Smooth muscle cell (in vitro differentiated cells): ENCODE data around the gene CAPZB. TPM values are rescaled to one million over a fixed set of nuclear protein-coding genes. Genes with fewer than 3 reads are reported as not detected.

Experiments
- DNase-seq: peaks from one replicate; lab custom pipeline; 2025; ENCODE audit not compliant: unreplicated experiment; lab: John Stamatoyannopoulos, UW
- H2AFZ ChIP-seq: fragments of 200-600 bp; sonication (generic); 2 replicates; pipeline ENCODE4 v1.6.0; 2016; ENCODE audit warnings: antibody characterized with exemption, low read depth, mild to moderate bottlenecking
- H3F3A ChIP-seq: fragments of 200-600 bp; sonication (generic); 2 replicates; pipeline ENCODE4 v1.6.0; 2017; ENCODE audit warnings: antibody characterized with exemption, low read depth
- H3K27ac ChIP-seq: fragments of 200-600 bp; sonication (generic); 2 replicates; pipeline ENCODE4 v1.5.1; 2016; ENCODE audit warnings: low read depth, mild to moderate bottlenecking
- H3K27me3 ChIP-seq: fragments of 200-600 bp; sonication (generic); 2 replicates; pipeline ENCODE4 v1.6.1; 2016; ENCODE audit warnings: low read depth, mild to moderate bottlenecking
- H3K36me3 ChIP-seq: fragments of 200-600 bp; sonication (generic); 2 replicates; pipeline ENCODE4 v1.5.1; 2016; ENCODE audit warnings: low read depth
- H3K4me1 ChIP-seq: fragments of 200-600 bp; sonication (generic); 2 replicates; pipeline ENCODE4 v1.5.1; 2016; ENCODE audit warnings: low read depth
- H3K4me2 ChIP-seq: fragments of 200-600 bp; sonication (generic); 2 replicates; pipeline ENCODE4 v1.6.0; 2016; ENCODE audit warnings: mild to moderate bottlenecking
- H3K4me3 ChIP-seq: fragments of 200-600 bp; sonication (generic); 2 replicates; pipeline ENCODE4 v1.5.1; 2016; ENCODE audit warnings: mild to moderate bottlenecking
- H3K79me2 ChIP-seq: fragments of 200-600 bp; sonication (generic); 2 replicates; pipeline ENCODE4 v1.6.0; 2016; ENCODE audit warnings: low read depth, mild to moderate bottlenecking
- H3K9ac ChIP-seq: fragments of 200-600 bp; sonication (generic); 2 replicates; pipeline ENCODE4 v1.6.0; 2016; ENCODE audit warnings: low read depth
- H3K9me3 ChIP-seq: fragments of 200-600 bp; sonication (generic); replicated peaks from 2 replicates; pipeline ENCODE4 v1.5.1; 2016; ENCODE audit warnings: low read depth
- H4K20me1 ChIP-seq: fragments of 200-600 bp; sonication (generic); 2 replicates; pipeline ENCODE4 v1.6.0; 2016; ENCODE audit warnings: low read depth
- CTCF ChIP-seq: fragments of 200-600 bp; sonication (generic); IDR thresholded peaks from 2 replicates; pipeline ENCODE4 v1.5.1; 2017; ENCODE audit warnings: borderline replicate concordance, mild to moderate bottlenecking, antibody characterized with exemption; ENCODE audit not compliant: insufficient read depth, poor library complexity, severe bottlenecking
- WGBS: methylation state at CpG from one replicate; pipeline ENCODE4 v1.1.7; 2016; ENCODE audit warnings: low lambda C conversion rate; 5-methylcytosine and 5-hydroxymethylcytosine counted together
- polyA plus RNA-seq: library from polyadenylated mRNA; unstranded; fragments of >200 nt; fragmentation: Nextera tagmentation; extraction: Ambion mirVana; gene quantifications from 2 replicates; pipeline ENCODE4 v1.2.1, GENCODE V29; 2016
- total RNA-seq: library from RNA; depleted of rRNA; stranded (reverse); fragments of >200 nt; gene quantifications from 2 replicates; pipeline ENCODE4 v1.2.3, GENCODE V29; 2014

CAPZB gene
- total and polyA plus RNA-seq, 2 experiments from 2014 or later = 205 to 405 TPM

- Histone ChIP-seq H3K79me2 (no peaks in the 10 kb centered on the region), H3K4me1 (no peaks in the 10 kb centered on the region), H3K4me2 (no peak overlapping the region), H3F3A (peaks cover 2% of the 10 kb centered on the region), H3K9ac (no peak overlapping the region), H3K27ac (no peak overlapping the region), H3K4me3 (no peak overlapping the region), H3K9me3 (no peaks in the 10 kb centered on the region), H2AFZ (no peak overlapping the region), H3K27me3 (no peaks in the 10 kb centered on the region), H3K36me3 (no peaks in the 10 kb centered on the region), H4K20me1 (no peaks in the 10 kb centered on the region)
- WGBS = 96% methylated on average over 13 of the region's 13 CpGs
- no peak for DNase-seq
- no peak for TF ChIP-seq CTCF
These were observed 156.2 kb downstream of the CAPZB start for GRCh38 chr1:19329188-19329587.

DNA sequence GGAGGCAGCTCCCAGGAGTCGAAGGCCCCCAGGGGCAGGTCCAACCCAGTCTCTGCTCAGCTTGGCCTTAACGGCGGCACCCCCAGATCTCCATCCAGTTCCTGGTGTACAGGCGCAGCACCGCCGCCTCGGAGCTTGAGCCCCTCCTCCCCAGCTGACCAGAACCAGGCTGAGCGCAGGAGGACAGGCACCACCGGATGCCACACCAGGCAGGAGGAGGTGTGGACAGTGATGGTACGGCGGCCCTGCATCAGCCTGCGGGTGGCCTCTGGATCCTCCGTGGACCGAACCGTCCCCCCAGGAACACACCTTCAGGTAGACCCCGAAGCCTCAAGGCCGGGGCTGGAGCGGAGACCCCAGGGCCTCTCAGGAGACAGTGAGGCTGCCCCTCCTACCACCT lies 156.9 kb downstream of the CAPZB start:
- no peak overlapping the region for H3K4me2 ChIP-seq
- no peak for DNase-seq
- no peaks in the 10 kb centered on the region for H3K9me3 ChIP-seq
- 98% methylated on average over 16 of the region's 18 CpGs for WGBS
- no peak for TF ChIP-seq CTCF
- H3K4me3 ChIP-seq = no peak overlapping the region
- no peaks in the 10 kb centered on the region for H3K36me3 ChIP-seq
- H3K9ac ChIP-seq = no peak overlapping the region
- H2AFZ ChIP-seq = no peak overlapping the region
- H4K20me1 ChIP-seq = no peaks in the 10 kb centered on the region
- no peaks in the 10 kb centered on the region for H3K79me2 ChIP-seq
- H3F3A ChIP-seq = no peaks in the 10 kb centered on the region
- no peaks in the 10 kb centered on the region for H3K27me3 ChIP-seq
- H3K27ac ChIP-seq = no peak overlapping the region
- no peaks in the 10 kb centered on the region for H3K4me1 ChIP-seq

DNA sequence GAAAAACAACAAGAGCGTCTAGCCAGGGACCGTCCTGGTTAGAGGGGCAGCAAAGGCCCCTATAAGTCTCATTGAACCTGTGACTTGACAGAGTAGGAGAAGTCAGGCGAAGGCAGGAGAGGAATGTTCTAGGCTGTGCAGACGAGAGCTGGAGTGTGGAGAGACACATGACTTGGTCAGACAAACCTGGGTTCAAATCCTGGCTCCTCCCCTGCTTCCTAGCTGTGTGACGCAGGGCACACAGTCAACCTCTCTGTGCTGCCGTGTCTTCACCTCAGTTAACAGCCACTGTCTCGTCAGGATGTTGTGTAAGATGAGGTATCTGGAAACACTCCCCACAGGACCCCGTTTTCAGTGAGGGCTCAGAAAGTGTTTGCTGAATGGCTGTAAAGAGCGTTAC lies 157.6 kb downstream of the CAPZB start:
- no peak overlapping the region for H3K4me3 ChIP-seq
- H3K36me3 ChIP-seq = no peaks in the 10 kb centered on the region
- no peak for DNase-seq
- 95% methylated on average over 9 of the region's 9 CpGs for WGBS
- TF ChIP-seq CTCF = no peak
- no peak overlapping the region for H3K9ac ChIP-seq
- no peaks in the 10 kb centered on the region for H4K20me1 ChIP-seq
- no peaks in the 10 kb centered on the region for H3K79me2 ChIP-seq
- no peaks in the 10 kb centered on the region for H3K9me3 ChIP-seq
- no peak overlapping the region for H2AFZ ChIP-seq
- H3F3A ChIP-seq = no peaks in the 10 kb centered on the region
- no peaks in the 10 kb centered on the region for H3K4me1 ChIP-seq
- H3K27me3 ChIP-seq = no peaks in the 10 kb centered on the region
- no peak overlapping the region for H3K4me2 ChIP-seq
- no peak overlapping the region for H3K27ac ChIP-seq

DNA sequence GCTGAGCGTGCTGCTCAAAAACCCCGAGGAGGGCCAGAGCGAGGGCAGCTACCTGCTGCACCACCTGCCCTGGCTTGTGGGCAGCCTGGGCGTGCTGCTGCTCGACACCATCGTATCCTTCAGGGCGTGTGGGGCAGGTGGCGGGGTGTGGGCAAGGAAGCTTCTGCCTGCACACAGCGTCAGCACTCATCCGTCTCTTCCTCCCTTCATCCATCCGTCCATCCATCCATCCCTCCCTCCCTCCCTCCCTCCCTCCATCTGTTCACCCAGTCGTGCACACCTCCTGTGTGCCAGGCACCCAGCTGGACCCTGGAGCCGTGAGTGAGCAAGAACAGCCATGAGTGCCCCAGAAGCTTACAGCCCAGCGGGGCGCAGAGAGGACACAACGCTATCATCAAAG lies 158.0 kb downstream of the CAPZB start:
- Histone ChIP-seq H2AFZ (no peak overlapping the region), H3K4me3 (no peak overlapping the region), H3F3A (no peaks in the 10 kb centered on the region), H3K27me3 (no peaks in the 10 kb centered on the region), H3K36me3 (no peaks in the 10 kb centered on the region), H4K20me1 (no peaks in the 10 kb centered on the region), H3K4me2 (no peak overlapping the region), H3K27ac (no peak overlapping the region), H3K9me3 (no peaks in the 10 kb centered on the region), H3K4me1 (no peaks in the 10 kb centered on the region), H3K79me2 (no peaks in the 10 kb centered on the region), H3K9ac (no peak overlapping the region)
- 93% methylated on average over 12 of the region's 16 CpGs for WGBS
- no peak for TF ChIP-seq CTCF
- DNase-seq = no peak
